ENCODE data around the gene PCSK5. TPM values are rescaled to one million over a fixed set of nuclear protein-coding genes. Genes with fewer than 3 reads are reported as not detected.

PCSK5 gene
- total and polyA plus RNA-seq, 10 donors = 0.28 to 8.1 (median 5.5) TPM

- H3K9me3 ChIP-seq = no peaks in the 10 kb centered on the region
- 87 to 93% (median 87%) methylated on average over 7 of the region's 7 CpGs for WGBS, 5 donors
Observed at GRCh38 chr9:76232861-76233489, 342.5 kb downstream of the PCSK5 start.

GRCh38 chr9:76240578-76240977 lies 350.1 kb downstream of the PCSK5 start:
- WGBS, 5 donors = 45 to 76% (median 60%) methylated on average over 1 of the region's 1 CpG
- intact Hi-C loops (cut with DNase I; ENCODE audit: low total_unique reads) = no loop called here
- no peak for TF ChIP-seq CTCF (IDR thresholded peaks at IDR 0.05 in 8 of 11, conservative IDR thresholded peaks at IDR 0.05 in 3 of 11)
- TF ChIP-seq POLR2A (IDR thresholded peaks at IDR 0.05) = no peak
- TF ChIP-seq POLR2AphosphoS5 (IDR thresholded peaks at IDR 0.05) = no peak
- Histone ChIP-seq H3K36me3 (no peaks in the 10 kb centered on the region), H3K4me3 (no peak overlapping the region), H3K27ac (no peak overlapping the region), H3K9me3 (no peaks in the 10 kb centered on the region), H3K4me1 (no peaks in the 10 kb centered on the region), H3K27me3 (replicated peaks in 1 of 7) (peaks cover 0 to 4% (median 0%) of the 10 kb centered on the region in 7 donors)
- no peak for DNase-seq

More at GRCh38 chr9:76232861-76233489, 342.5 kb downstream of the PCSK5 start:
- H3K27me3 ChIP-seq (replicated peaks in 1 of 7) = no peaks in the 10 kb centered on the region
- no peak for TF ChIP-seq POLR2A (IDR thresholded peaks at IDR 0.05)
- no peak for TF ChIP-seq POLR2AphosphoS5 (IDR thresholded peaks at IDR 0.05)
- TF ChIP-seq CTCF (IDR thresholded peaks at IDR 0.05 in 8 of 11, conservative IDR thresholded peaks at IDR 0.05 in 3 of 11) = no peak
- intact Hi-C loops (cut with DNase I; ENCODE audit: low total_unique reads) = no loop called here
- no peak for DNase-seq
- no peaks in the 10 kb centered on the region for H3K4me1 ChIP-seq
- no peak overlapping the region for H3K27ac ChIP-seq
- H3K36me3 ChIP-seq = no peaks in the 10 kb centered on the region
- H3K4me3 ChIP-seq = no peak overlapping the region

GRCh38 chr9:76245518-76245917 lies 355.0 kb downstream of the PCSK5 start:
- 45 to 75% (median 65%) methylated on average over 1 of the region's 1 CpG for WGBS, 5 donors
- TF ChIP-seq POLR2A (IDR thresholded peaks at IDR 0.05) (no peak), POLR2AphosphoS5 (IDR thresholded peaks at IDR 0.05) (no peak), CTCF (IDR thresholded peaks at IDR 0.05 in 8 of 11, conservative IDR thresholded peaks at IDR 0.05 in 3 of 11) (no peak)
- no peak overlapping the region for H3K27ac ChIP-seq
- no peaks in the 10 kb centered on the region for H3K4me1 ChIP-seq
- intact Hi-C loops (cut with DNase I; ENCODE audit: low total_unique reads) = no loop called here
- H3K36me3 ChIP-seq = no peaks in the 10 kb centered on the region
- H3K27me3 ChIP-seq (replicated peaks in 1 of 7) = peaks cover 0 to 4% (median 0%) of the 10 kb centered on the region in 7 donors
- DNase-seq = no peak
- H3K4me3 ChIP-seq = no peak overlapping the region
- no peaks in the 10 kb centered on the region for H3K9me3 ChIP-seq

GRCh38 chr9:76246680-76247079 lies 356.2 kb downstream of the PCSK5 start:
- no peaks in the 10 kb centered on the region for H3K36me3 ChIP-seq
- no peak overlapping the region for H3K27ac ChIP-seq
- no peaks in the 10 kb centered on the region for H3K4me1 ChIP-seq
- DNase-seq = no peak
- no peaks in the 10 kb centered on the region for H3K9me3 ChIP-seq
- no peak for TF ChIP-seq POLR2AphosphoS5 (IDR thresholded peaks at IDR 0.05)
- no peak for TF ChIP-seq CTCF (IDR thresholded peaks at IDR 0.05 in 8 of 11, conservative IDR thresholded peaks at IDR 0.05 in 3 of 11)
- no peak for TF ChIP-seq POLR2A (IDR thresholded peaks at IDR 0.05)
- no peaks in the 10 kb centered on the region for H3K27me3 ChIP-seq (replicated peaks in 1 of 7)
- 93 to 96% (median 94%) methylated on average over 9 of the region's 9 CpGs for WGBS, 5 donors
- intact Hi-C loops (cut with DNase I; ENCODE audit: low total_unique reads) = no loop called here
- no peak overlapping the region for H3K4me3 ChIP-seq
